ENCODE data around the gene ABCD2. TPM values are rescaled to one million over a fixed set of nuclear protein-coding genes. Genes with fewer than 3 reads are reported as not detected.
"Not testable (repeated sequence)": the region's sequence is repeated elsewhere in the genome, so short reads cannot be mapped to it uniquely, and the experiment has no call there.

ABCD2 gene
- total RNA-seq, 3 donors from 2014 or later (not counting 1 experiment from before 2014, with no cell fraction given), result 0.35 to 2.4 (median 0.75) TPM

- H3K9me3 ChIP-seq (ENCODE audit: control insufficient read depth, insufficient read depth, low read length), result peaks cover 5% of the 10 kb centered on the region
These were observed 47.1 kb downstream of the ABCD2 start for GRCh38 chr12:39572551-39572950.

DNA sequence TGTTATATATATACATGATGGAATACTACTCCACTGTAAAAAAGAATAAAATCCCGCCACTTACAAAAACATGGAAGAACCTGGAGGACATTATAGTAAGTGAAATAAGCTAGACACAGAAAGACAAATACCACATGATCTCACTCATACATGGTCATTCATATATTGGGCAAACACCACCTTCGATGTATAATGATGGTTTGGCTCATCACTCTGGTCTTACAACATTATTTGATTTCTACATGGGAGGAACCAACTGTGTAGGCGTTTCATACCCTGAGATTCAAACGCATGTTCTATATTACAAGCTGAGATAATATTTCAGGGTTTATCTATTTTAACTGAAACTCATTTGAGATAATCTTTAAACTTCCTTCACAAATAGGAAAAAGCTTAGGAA lies 48.3 kb downstream of the ABCD2 start:
- 75% methylated on average over 1 of the region's 4 CpGs for WGBS (ENCODE audit: insufficient coverage)
- ATAC-seq, result no peak
- intact Hi-C loops (cut with micrococcal nuclease), result no loop called here

More at GRCh38 chr12:39572551-39572950, 47.1 kb downstream of the ABCD2 start:
- no peak overlapping the region for H3K27ac ChIP-seq (ENCODE audit: low read length)
- no peak for DNase-seq
- ATAC-seq, result no peak
- Mint-ChIP-seq H3K9me3 (no peaks in the 10 kb centered on the region), H3K36me3 (no peaks in the 10 kb centered on the region), H3K4me3 (no peak overlapping the region), H3K27ac (no peak overlapping the region), H3K27me3 (ENCODE audit: low read depth in 2 of 2) (peaks cover 0 to 3% of the 10 kb centered on the region in 2 donors), H3K4me1 (no peaks in the 10 kb centered on the region)
- intact Hi-C loops (cut with micrococcal nuclease), result no loop called here
- H3K4me1 ChIP-seq (ENCODE audit: control insufficient read depth, insufficient read depth, low read length), result no peaks in the 10 kb centered on the region
- no peak overlapping the region for H3K4me3 ChIP-seq (ENCODE audit: low read length)
- no peaks in the 10 kb centered on the region for H3K27me3 ChIP-seq (ENCODE audit: control insufficient read depth, insufficient read depth, low read length)
- H3K36me3 ChIP-seq (ENCODE audit: control insufficient read depth, insufficient read depth, low read length), result peaks cover 2% of the 10 kb centered on the region
- TF ChIP-seq, protein P1, sequence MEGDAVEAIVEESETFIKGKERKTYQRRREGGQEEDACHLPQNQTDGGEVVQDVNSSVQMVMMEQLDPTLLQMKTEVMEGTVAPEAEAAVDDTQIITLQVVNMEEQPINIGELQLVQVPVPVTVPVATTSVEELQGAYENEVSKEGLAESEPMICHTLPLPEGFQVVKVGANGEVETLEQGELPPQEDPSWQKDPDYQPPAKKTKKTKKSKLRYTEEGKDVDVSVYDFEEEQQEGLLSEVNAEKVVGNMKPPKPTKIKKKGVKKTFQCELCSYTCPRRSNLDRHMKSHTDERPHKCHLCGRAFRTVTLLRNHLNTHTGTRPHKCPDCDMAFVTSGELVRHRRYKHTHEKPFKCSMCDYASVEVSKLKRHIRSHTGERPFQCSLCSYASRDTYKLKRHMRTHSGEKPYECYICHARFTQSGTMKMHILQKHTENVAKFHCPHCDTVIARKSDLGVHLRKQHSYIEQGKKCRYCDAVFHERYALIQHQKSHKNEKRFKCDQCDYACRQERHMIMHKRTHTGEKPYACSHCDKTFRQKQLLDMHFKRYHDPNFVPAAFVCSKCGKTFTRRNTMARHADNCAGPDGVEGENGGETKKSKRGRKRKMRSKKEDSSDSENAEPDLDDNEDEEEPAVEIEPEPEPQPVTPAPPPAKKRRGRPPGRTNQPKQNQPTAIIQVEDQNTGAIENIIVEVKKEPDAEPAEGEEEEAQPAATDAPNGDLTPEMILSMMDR (IDR thresholded peaks at IDR 0.05), result no peak

DNA sequence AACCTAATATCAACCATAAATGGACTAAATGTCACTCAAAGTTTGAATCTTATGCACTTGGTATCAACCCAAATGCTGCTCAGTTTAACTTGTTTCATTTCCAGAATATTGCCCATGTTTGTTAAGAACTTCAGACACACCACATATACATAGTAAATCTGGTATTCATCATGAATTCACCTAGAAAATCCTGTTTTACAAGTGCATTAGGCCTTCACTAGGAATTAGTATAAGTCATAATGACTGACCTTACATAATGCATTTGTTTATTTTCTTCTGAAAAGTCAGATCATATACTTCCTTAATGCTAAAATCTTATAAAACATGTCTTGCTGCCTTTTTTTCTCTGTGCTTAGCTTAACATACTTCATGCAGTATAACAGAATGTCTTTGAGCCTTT lies 66.1 kb downstream of the ABCD2 start:
- TF ChIP-seq, protein P1 (IDR thresholded peaks at IDR 0.05), result no peak
- no peaks in the 10 kb centered on the region for H3K4me1 Mint-ChIP-seq
- no peak for DNase-seq
- Histone ChIP-seq H3K4me1 (ENCODE audit: control insufficient read depth, insufficient read depth, low read length) (no peaks in the 10 kb centered on the region), H3K4me3 (ENCODE audit: low read length) (no peak overlapping the region), H3K27me3 (ENCODE audit: control insufficient read depth, insufficient read depth, low read length) (no peaks in the 10 kb centered on the region), H3K36me3 (ENCODE audit: control insufficient read depth, insufficient read depth, low read length) (no peaks in the 10 kb centered on the region), H3K9me3 (ENCODE audit: control insufficient read depth, insufficient read depth, low read length) (peaks cover 6% of the 10 kb centered on the region), H3K27ac (ENCODE audit: low read length) (no peak overlapping the region)
- no peak overlapping the region for H3K4me3 Mint-ChIP-seq
- H3K36me3 Mint-ChIP-seq, result peaks cover 6% of the 10 kb centered on the region
- ATAC-seq, result no peak
- intact Hi-C loops (cut with micrococcal nuclease), result no loop called here
- H3K9me3 Mint-ChIP-seq, result peaks cover under 1% of the 10 kb centered on the region in 2 donors
- H3K27ac Mint-ChIP-seq, result no peak overlapping the region
- no peaks in the 10 kb centered on the region for H3K27me3 Mint-ChIP-seq (ENCODE audit: low read depth in 2 of 2)

More for the DNA sequence above, 48.3 kb downstream of the ABCD2 start:
- H3K4me1 ChIP-seq (ENCODE audit: control insufficient read depth, insufficient read depth, low read length), result no peaks in the 10 kb centered on the region
- DNase-seq, result no peak
- H3K27ac ChIP-seq (ENCODE audit: low read length), result no peak overlapping the region
- no peak overlapping the region for H3K27ac Mint-ChIP-seq
- H3K4me3 ChIP-seq (ENCODE audit: low read length), result no peak overlapping the region
- H3K4me3 Mint-ChIP-seq, result no peak overlapping the region
- H3K4me1 Mint-ChIP-seq, result no peaks in the 10 kb centered on the region
- H3K36me3 Mint-ChIP-seq, result no peaks in the 10 kb centered on the region
- no peaks in the 10 kb centered on the region for H3K27me3 ChIP-seq (ENCODE audit: control insufficient read depth, insufficient read depth, low read length)
- peaks cover 0 to 3% of the 10 kb centered on the region in 2 donors for H3K27me3 Mint-ChIP-seq (ENCODE audit: low read depth in 2 of 2)
- H3K9me3 Mint-ChIP-seq, result peaks cover 0 to 3% of the 10 kb centered on the region in 2 donors
- TF ChIP-seq, protein P1 (IDR thresholded peaks at IDR 0.05), result no peak
- peaks cover 2% of the 10 kb centered on the region for H3K36me3 ChIP-seq (ENCODE audit: control insufficient read depth, insufficient read depth, low read length)
- peaks cover 5% of the 10 kb centered on the region for H3K9me3 ChIP-seq (ENCODE audit: control insufficient read depth, insufficient read depth, low read length)

DNA sequence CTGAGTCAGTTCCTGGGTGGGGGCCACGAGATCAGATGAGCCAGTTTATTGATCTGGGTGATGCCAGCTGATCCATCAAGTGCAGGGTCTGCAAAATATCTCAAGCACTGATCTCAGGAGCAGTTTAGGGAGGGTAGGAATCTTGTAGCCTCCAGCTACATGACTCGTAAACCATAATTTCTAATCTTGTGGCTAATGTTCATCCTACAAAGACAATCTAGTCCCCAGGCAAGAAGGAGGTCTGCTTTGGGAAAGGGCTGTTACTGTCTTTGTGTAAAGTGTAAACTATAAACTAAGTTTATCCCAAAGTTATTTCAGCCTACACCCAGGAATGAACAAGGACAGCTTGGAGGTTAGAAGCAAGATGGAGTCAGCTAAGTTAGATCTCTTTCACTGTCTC lies 75.4 kb downstream of the ABCD2 start:
- ATAC-seq; H3K27me3 Mint-ChIP-seq (ENCODE audit: low read depth in 2 of 2); H3K4me3 Mint-ChIP-seq; H3K36me3 Mint-ChIP-seq; H3K27ac ChIP-seq (ENCODE audit: low read length); H3K9me3 Mint-ChIP-seq; H3K27me3 ChIP-seq (ENCODE audit: control insufficient read depth, insufficient read depth, low read length); H3K4me1 ChIP-seq (ENCODE audit: control insufficient read depth, insufficient read depth, low read length); H3K4me3 ChIP-seq (ENCODE audit: low read length); H3K36me3 ChIP-seq (ENCODE audit: control insufficient read depth, insufficient read depth, low read length); H3K4me1 Mint-ChIP-seq; H3K9me3 ChIP-seq (ENCODE audit: control insufficient read depth, insufficient read depth, low read length); intact Hi-C loops (cut with micrococcal nuclease); H3K27ac Mint-ChIP-seq; DNase-seq: not testable (repeated sequence)
- WGBS (ENCODE audit: insufficient coverage), result 67% methylated on average over 2 of the region's 2 CpGs
